ENCODE results near the gene TMEM109.

Gene TMEM109

DNA sequence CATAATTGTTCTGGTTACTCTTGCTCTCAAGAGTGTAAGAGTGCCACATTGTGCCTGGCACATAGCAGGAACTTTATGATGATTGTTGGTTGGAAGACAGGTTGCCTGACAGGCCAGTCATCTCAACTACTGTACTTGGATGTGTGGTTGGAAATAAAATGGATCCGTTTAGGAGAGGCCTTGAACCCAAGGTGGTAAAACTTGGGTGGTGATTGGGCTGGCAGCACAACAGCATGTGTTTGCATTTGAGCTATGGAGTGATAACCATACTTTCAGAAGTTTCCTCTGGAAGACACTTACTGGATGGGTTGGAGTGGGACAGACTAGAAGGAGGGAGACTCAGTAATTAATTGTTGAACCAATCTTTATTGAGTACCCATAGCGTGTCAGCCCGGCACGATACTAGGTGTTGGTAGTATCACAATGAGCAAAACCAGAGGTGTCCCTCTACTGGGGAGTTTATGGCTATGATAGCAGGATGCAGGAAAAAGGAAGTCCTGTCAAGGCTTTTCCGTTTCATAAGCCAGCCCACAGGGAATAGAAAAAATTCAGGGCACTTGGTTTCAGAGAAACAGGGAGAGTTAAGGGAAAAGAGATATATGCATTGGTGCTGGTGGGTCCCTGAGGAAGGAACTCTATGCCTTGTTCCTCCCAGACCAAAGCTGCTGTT lies 3.1 kb upstream of the TMEM109 start:
- DNase-seq = no peak

DNA sequence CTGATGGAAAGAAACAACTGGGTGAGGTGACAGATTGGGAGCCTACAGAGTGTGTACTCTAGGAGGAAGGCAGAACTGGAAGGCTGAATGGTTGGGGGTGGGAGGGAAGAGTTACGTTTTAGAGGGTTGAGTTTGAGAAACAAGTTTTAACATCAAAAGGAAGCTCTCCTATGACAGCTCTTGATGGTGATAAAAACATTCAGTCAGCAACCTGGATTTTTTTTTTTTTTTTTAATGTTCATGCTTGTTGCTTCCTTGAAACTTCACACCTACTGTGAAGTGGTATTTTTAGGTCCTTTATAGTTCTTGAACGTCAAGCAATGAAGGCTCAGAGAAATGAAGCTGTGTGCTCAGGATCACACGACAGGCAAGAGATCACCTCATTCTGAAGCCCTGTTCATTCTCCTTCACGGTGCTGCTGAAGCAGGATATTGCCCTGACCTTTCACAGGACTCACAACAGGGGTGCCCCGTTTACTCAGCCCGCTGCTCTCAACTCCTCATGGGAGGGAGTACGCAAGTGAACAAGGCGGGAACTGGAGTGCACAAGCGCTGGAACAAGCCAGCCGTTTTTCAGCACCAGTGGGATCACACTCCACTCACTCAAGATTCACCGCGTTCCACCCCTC lies 1.6 kb upstream of the TMEM109 start:
- no peak for DNase-seq

DNA sequence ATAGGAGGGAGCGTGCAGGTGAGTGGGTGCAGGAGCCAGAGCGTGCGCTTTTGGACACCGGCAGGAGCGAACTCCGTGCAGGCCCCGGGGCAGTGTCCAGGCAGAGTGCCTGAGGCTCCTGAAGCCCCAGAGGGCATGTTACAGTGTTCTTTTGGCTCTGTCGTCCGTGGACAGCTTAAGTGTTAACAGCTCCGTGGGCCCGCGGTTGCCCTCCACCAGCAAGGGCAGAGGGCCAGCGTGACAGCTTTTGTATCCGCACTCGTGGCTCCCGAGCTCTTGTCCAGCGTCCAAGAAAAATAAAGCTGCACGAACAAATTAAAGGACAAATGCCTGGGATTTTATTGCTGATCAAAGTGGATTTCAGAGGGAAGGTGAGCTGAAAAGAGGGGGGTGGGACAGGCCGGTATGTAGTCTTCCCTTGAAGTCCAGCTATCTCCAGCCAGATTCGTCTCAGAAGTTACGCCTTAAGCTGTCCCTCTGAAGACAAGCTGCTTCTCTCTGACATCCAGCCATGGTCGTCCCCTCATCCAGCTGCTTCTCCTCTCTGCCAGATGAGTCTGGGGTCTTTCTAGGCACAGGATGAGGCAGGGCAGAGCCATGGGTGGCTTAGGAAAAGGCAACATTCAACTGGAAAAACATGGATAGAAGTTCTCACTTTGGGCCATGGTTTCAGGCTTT lies 968 bp upstream of the TMEM109 start:
- DNase-seq = no peak

DNA sequence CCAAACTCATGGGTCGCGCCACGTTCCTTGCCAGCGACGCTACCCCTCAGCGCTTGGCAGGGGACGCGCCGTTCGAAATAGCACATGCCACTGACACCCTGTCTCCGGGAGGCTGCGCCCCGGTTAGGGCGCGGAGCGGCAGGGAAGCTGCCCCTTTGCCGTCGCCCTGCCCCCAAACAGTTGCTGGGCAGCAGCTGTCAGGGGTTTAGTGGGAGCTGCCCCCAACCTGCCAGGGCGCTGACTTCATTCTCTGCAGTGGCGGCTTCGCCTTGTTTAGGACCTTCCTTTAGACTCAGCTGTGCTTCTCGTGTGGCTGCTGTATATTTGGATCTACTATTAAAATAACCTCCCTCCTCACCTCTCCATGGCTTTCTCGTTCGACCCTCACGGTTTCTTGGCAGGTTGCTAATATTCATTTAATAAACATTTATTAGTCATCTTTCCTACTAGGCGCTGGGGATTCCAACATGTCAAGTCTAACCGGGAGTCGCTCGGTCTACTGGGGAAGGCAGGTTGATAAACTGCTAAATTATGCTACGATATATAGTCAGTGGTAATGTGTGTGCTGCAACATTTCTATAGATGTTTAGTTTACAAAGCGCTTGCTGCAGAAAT lies 782 bp downstream of the TMEM109 start:
- DNase-seq = peak; percentile 32

DNA sequence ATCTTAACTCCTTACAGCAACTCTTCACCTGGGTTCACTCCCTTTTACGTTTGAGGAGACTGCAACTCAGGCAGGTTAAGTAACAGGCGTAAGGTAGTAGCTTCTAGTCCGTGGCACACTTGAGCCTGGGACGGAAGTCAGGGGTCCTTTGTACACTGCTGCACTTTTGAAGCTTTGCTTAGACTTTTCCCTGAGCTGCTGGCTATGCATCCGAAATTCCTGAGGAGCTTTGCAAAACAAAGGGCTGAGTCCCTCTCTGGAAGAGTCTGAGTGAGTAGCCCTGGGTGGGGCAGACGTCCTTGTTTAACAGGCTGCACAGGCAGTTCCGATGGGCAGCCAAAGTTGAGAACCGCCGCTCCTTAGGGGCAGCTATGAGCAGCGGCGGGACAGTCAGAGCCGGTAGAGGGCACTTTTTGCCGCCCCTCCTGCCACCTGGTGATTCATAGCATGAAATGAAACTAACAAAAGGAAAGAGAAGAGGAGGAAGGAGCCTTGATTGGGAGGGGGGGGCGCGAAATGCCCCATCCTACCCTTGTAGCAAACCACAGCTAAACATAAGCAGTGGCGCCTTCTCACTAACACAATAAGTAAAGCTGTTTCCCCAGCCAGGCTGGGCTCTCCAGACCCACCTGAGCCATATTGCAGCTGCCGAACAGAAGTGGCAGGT lies 1.4 kb downstream of the TMEM109 start:
- DNase-seq = peak; percentile 58

DNA sequence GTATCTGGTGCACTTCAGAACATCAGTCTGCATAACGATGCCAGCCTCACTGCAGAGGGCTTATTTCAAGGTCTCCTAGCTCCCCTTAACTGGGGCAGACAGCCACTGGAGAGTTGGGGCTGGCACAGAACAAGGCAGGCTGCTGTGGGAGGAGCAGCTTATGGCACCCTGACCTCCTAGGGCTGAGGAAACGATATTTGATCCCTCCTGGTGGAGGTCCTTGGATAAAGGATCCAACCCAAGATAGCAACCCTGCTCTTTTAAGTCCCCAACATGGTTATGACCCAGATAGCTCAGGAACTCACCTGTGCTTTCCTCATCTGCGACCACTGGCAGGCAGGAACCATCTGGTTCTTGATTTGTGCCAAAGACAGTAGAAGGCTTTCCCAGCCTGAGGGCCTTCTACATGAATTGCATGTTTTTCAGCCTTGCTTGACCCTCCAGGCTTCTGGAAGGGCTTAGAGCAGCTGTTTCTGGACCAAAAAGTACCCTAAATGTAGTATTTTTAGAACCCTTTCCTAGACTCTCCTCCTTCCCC lies 2.8 kb downstream of the TMEM109 start:
- DNase-seq = no peak

DNA sequence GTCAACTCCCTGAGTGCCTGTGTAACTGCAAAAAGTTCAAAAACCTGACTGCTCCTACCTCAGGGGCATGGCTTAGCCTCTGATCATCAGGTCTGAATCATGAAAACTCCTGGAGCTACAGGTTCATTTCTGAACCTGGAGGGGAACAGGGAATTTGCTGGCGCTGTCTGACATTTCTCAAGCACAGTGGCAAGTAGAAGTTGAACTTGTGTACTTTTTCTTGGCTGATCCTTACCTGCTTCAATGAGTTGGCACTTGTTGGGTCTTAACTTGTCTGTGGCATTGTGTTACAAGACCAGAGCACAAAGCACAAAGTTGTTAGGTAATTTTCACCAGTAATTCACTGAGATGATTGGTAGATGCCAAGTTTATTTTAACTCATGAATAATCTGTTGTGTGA lies 3.3 kb downstream of the TMEM109 start:
- no peak for DNase-seq

DNA sequence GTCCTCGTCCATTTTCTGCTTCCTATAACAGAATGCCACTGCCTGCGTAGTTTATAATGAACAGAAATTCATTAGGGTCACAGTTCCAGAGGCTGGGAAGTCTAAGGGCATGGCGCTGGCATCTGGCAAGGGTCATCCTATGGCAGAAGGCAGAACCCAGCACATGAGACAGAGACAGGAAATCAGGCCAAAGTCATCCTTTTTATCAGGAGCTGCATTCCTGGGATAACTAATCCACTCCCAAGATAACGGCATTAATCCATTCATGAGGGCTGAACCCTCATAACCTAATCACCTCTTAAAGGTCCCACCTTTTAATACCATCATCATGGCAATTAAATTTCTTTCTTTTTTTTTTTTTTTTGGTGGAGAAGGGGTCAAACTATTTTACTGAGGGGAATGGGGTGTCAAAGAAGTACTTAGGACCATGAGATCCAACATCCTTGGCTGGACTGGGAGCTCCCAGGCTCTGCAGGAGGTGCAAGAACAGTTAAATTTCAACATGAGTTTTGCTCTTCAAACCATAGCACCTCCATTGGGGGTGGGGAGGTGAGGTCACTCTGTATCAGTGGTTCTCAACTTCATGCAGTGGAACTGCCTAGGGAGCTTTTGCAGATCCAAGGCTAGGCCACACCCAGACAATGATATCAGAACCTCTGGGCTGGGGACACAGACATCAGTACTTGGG lies 4.4 kb downstream of the TMEM109 start:
- DNase-seq = no peak

DNA sequence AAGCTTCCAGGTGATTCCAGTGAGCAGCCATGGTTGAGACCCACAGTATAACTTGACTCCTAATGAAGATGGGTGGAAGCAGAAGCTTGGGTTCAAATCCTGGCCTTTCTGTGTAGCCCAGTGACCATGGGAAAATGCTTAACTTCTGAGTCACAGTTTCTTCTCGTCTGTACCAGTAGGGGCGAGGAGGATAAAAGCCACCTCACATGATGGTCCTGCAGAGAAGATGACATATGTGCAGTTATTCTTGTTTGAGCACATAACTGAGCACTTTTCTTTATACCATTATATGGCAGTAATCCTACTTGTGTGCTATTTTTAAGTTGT lies 4.9 kb downstream of the TMEM109 start:
- peak; percentile 53 for DNase-seq

DNA sequence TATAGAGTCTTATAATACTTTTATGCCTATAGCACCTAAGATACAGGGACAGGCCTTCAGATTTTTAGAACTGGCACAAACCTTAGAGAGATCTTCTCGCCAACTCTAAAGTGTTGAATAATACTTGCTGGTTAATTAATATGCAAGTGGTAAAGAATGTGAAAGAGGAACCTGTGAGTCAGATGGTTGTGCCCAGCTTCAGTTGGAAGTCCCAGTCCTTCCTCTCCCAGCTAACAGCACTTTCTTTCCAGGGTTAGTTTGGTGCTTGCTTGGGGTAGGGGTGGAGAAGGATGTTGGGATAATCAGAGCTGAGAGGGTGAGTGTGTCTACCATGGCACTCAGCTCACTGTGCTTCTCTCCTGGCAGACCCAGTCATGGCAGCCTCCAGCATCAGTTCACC lies 5.4 kb downstream of the TMEM109 start:
- DNase-seq = no peak

DNA sequence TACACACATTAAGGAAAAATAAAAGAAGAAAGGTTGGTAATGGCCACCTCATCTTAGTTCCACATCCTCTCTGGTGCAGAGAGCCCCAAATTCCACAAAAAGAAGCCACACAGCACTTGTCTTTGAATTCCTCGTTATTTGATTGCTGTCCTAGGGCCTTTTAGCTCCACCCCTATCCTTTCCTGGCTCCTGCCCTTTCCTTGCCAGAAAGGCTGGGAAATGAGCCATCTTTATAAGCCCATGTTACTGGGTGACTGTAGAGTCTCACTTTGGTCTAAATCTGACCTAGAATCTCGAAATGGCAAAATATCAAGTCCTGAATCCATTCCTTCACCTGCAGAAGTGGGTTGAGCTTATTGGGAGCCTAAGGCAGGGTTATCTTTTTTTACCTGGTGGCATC lies 6.0 kb downstream of the TMEM109 start:
- no peak for DNase-seq

DNA sequence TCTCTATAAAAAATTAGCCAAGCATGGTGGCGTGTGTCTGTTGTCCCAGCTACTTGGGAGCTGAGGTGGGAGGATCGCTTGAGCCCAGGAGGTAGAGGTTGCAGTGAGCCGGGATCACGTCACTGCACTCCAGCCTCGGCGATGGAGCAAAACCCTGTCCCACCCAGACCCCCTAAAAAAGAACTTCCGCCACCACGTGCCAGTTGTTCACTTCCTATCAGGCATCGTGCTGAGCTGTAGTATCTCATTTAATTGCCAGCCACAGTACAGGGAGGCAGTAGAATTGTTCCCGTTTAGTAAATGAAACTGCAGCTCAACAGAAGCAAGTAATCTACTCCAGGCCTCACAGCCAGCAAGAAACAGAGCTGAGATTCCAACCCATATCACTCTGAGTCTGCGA lies 7.3 kb downstream of the TMEM109 start:
- DNase-seq = no peak

DNA sequence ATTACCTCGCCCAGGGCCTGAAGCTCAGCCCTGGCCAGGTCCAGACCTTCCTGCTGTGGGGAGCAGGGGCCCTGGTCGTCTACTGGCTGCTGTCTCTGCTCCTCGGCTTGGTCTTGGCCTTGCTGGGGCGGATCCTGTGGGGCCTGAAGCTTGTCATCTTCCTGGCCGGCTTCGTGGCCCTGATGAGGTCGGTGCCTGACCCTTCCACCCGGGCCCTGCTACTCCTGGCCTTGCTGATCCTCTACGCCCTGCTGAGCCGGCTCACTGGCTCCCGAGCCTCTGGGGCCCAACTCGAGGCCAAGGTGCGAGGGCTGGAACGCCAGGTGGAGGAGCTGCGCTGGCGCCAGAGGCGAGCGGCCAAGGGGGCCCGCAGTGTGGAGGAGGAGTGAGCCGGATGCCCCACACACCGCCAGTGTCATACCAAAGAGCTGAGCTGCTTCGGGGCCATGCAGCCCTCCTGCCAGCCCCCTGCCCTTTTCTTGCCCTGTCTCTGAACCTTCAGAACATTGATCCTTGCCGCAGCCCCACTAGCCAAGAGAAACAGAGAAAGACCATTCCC lies 7.9 kb downstream of the TMEM109 start:
- no peak for DNase-seq

DNA sequence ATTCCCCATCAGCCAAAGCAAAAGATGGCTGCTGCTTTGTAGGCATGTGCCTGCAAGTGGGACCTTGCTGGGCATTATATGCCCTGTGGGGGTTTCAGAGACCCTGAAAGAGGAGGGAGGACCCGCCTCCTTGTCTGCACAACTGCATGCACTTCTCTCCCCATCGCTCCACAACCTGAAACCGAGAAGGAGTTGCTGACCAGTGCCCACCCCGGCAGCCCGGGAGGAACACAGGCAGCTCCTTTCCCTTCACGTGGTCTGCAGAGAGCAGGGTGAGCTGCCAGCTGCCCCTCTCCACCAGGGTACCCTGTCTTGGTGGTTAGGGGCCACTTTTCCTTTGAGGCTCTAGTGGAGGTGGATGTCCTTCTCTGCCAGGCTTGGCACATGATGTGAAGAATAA lies 8.9 kb downstream of the TMEM109 start:
- no peak for DNase-seq

DNA sequence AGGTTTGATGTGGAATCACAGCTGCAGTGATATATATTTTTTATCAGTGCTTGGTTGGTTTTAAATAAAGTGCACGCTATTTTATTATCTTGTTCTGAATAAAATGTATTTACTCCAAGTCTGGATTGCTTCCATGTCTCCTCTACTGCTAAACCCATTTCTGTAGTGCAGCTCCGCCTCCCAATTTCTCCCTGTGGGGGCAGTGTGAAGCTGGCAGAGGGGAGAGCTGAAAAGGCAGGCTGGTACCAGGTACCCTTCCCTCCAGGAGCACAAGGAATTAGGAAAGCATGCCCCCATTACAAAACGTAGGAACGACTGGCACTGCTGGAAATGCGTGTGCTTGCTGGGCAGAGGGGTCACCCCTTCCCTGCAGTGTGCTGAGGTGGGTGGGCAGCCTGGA lies 9.4 kb downstream of the TMEM109 start:
- no peak for DNase-seq

DNA sequence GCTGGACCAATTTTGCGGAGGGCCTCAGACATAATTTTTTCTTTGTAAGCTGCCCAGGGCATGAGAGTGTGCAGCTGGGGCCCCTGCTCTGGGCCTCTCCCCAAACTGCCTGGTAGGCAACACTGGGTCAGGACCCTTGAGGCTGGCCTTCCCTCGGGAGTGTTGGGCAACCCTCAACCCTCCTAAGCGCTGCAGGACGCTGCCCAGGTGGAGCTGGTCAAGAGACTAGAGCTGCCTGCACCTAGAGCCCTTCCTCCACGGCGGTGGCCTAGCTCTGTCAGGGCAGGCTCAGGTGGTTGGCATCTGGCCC lies 9.8 kb downstream of the TMEM109 start:
- no peak for DNase-seq

DNA sequence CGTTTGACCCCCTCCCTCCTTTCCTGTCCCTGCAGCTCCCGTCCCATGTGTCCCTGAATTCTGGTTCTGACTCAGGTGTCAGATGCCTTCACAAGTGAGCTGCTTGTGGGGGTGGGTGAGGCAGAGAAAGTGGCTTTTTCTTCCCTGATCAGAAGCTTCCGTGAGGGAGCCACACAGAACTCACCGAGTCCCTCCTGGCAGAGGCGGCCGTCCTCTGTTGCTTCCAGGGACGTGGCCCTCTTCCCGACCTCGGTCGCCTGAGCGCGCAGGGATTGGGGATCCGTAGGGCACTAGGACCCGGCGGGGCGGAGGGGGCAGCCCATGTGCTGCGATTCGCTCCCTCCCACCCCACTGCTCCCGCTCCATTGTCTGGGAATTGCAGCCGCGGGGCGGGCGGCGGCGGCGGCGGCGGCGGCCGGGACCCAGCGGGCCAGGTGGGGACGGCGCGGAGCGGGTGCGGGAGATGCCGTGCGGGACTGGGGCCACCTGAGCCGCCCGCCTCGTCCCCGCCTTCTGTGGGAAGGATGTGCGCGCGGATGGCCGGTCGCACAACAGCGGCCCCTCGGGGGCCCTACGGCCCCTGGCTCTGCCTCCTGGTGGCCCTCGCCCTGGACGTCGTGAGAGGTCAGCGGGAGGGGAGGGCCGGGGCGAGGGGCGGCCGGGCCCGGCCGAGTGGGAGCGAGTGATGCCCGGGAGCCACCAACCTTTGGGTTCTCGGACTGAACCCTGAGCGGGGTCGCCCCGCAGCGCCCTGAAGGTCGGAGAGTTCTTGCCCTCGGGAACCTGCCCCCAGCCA lies 10.3 kb downstream of the TMEM109 start, which contains the start of gene TMEM132A:
Gene TMEM132A, plus strand, starts transcription at position 351 of the 796 bp plus-strand sequence. Its CDS starts 174 bp downstream, at position 525.
- DNase-seq = peak; percentile 73

DNA sequence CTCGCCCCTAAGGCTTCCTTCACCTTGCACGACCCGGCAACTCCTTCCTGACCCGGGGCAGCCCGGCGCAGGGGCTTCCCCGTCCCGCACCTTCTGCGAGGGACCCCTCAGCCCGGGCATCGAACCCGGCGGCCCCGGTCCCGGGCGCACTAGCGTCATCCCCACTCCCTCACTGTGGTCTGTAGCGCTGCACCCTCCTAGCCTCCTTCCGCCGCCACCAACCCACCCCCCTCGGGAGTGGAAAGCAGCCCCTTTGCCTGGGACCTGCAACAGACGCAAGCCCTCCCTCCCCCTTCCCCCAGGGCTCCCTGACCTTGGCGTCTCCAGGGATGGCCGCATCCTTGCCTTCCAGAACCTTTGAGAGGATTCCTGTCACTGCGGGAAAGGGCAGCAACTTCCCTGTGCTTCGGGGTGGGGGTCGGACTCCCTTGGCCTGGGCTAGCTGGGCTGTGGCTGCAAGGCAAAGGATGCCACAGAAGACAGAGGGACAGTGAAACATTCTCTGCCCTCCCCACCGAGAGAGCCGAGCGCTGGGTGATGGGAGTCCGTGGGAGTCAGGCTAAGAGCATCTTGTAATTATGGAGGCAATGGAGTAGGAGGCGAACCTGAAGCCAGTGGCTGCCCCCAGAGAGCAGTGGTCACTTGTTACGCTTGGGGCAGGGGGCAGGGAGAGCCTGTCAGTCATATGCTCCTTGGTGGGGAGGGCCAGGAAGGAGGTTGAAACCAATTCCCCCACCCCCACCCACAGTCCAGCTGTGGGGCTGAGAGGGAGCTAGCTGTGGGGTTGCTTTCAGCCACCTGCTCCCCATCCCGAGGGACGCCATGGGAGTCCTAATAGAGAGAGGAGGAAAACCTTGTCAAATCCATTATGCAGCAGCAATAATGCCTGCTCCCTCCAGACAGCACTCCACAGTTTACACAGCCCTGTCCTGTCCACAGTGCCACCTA lies 11.2 kb downstream of the TMEM109 start:
- DNase-seq = no peak

DNA sequence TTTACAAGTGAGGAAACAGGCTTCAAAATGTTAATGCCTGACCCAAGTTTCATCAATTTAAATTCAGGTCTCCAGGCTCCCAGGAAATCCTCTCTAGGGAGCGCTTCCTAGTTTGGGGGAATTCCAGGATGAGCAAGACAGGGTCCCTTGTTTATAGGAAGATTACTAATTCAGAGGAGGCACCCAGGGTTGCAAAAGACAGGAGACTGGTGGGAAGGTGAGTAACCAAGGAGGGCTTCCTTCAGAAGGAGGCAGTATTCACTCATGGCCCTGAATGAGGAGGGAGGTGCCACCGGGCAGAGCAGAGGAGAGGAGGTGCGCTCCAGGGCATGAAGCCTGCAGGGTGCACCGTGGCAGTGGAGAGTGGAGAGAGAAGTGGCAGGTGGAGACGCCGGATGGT lies 11.9 kb downstream of the TMEM109 start:
- DNase-seq = peak; percentile 58

DNA sequence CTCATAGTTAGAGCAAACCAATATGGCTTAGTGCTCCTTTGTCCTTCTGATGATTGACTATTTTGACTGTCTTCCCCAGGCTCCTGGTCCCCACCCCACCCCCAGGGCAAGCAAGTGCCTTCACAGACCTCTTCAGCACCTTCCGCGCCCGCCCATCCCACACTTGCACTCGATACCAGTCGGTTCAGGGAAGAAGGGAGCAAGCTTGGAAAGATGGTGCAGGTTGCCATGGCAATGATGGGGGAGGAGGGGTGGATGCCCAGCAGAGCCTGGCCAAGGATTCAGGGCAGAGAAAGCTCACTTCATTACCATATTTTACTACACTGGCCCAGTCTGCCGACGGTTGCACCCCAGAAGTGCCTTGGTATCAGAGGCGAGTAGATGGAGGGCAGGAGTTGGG lies 12.5 kb downstream of the TMEM109 start:
- DNase-seq = no peak
